Stimulated activated CD4-positive, alpha-beta T cell treated with anti-CD3 and anti-CD28 coated beads, Interleukin-1b, Interleukin-23, amount 100 ng/mL, for 1 hour (primary cell): ENCODE data around the gene ARAP1.
A peak's percentile ranks its signal among the peaks of the same experiment; 100 is the strongest.

Experiments
- DNase-seq, 2 donors: peaks; one replicate each; pipeline ENCODE4 v3.0.0-alpha.2; 2020; ENCODE audit warnings: low read depth in 2 of 2

The ARAP1 gene

DNA sequence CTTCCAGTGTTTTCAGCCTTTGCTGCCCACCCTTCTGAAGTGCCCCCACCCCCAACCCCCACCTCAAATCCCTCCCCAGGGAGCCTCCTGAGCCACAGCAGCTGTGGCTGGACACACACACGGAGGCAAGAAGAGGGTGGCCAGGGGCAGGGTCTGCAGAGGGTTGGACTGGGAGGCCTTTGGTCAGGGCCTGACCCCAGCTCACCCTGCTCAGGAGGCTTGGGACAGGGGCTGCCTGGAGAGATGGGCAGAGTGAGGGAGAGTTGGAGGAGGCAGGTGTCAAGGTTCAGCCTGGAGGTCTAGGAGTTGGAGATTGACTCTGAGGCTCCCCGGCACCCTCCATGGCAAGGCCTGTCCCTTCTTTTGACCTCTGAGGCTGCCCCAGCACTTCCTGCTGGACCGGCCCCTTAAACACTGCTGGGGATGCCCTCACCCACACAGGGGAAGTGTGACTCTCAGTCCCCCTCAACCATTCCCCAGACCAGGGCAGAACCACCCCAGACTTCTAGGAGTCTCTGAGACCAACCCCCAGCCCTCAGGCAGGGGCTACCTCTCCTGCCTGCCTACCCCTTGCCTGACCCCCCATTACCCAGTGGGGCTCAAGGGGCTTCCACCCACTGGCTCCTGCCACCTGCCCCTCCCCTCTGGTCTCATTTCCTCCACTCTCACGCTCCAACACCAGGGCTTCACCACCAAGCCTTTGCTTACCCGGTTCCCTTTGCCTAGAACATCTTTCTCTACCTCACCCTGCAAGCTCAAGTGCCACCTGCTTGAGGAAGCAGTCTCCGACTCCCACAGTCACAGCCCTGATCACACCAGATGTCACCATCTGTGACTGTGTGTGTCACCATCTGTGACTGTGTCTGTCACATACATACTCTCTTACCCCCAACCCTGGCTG lies 8.6 kb downstream of the ARAP1 start:
- no peak for DNase-seq

DNA sequence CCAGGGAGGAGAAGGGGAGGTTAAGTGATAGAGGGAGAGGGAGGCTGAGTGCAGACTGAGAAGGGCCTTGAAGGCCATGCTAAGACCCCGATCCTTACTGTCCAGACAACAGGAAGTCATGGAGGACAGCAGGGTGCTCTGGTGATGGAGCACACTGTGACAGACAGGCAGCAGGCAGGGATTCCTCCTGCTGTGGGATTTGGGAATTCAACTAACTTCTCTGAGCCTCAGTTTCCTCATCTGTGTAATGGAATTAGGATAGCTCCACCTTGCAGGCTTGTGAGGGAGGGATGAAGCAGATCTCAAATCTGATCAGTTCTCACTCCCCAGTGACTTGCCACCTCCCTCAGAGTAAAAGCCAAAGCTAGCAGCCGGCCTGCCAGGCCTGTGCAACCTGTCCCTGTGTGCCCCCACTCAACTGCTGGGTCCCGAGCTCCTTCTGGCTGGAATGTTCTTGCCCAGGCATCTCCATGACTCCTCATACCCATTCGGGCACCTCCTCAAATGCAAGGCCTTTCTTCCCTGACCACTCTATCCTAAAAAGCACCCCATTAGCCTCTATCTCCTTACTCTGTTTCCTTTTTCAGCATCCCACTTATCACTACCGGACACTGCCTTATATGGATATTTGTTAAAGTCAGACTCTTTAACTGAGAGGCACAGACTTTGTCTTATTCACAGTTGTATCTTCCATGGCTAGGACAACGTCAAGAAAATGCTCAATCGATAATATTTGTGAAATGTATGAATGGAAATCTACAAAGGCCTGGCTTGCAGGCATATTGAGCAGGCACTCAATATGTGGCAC lies 9.5 kb downstream of the ARAP1 start:
- no peak for DNase-seq

GRCh38 chr11:72741849-72742512 lies 10.2 kb downstream of the ARAP1 start:
- DNase-seq, result no peak

DNA sequence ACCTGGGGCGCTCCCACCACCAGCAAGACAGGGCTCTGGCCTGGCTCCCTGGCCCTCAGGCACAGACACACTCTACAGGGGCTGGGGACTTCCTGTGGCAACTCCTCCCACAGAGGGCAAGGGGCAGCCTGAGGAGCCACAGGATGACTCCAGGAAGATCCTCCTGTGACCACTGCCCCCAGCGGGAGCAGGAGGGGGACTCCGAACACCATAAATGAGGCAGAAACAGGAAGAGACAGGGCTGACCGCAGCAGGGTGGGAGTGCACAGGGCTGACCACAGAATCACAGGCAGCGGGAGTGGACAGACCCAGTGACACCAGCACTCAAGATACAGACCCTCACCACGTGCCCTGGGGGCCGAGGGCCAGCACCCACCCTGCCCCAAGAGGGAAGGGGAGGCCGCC lies 10.8 kb downstream of the ARAP1 start:
- no peak for DNase-seq

- no peak for DNase-seq
Measured at GRCh38 chr11:72740562-72741428, 11.4 kb downstream of the ARAP1 start.

- DNase-seq, result no peak
Measured at GRCh38 chr11:72740060-72740424, 12.2 kb downstream of the ARAP1 start.

DNA sequence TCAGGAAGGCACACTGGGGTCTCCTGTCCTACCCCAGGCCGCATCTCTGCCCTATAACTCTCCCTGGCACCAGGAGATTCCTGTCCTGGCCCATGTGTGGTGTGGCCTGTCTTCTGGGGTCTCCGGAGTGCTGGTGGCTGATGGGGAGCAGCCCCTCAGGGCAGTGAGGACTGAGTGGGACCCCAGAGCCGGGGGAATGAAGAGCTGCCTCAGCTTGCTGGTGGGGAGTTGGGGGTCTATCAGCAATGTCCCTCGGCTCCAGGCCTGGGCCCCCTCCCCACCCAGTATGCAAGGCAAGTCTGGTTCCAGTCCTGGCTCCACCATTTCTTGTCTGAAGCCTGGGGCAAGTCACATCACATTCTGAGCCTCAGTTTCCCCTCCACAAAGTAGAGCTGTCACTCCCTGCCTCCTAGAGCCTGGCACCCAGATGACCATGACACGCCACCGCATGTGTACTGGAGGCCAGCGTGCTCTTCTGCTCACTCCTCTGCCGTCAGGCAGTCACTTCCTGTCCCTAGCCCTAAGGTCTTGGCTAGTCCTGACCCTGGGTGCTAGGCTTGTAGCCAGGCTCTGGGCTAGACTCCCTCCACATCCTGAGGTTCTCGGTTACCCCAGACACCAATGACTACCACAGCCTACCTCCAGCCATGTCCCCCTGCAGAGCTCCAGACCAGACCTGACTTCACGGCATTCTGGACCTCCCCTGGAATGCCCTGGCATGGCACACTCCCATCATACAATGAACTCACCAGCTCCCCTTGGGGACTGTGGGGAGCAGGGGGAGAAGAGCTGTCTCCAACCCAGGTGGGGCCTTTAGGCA lies 12.8 kb downstream of the ARAP1 start:
- no peak for DNase-seq

DNA sequence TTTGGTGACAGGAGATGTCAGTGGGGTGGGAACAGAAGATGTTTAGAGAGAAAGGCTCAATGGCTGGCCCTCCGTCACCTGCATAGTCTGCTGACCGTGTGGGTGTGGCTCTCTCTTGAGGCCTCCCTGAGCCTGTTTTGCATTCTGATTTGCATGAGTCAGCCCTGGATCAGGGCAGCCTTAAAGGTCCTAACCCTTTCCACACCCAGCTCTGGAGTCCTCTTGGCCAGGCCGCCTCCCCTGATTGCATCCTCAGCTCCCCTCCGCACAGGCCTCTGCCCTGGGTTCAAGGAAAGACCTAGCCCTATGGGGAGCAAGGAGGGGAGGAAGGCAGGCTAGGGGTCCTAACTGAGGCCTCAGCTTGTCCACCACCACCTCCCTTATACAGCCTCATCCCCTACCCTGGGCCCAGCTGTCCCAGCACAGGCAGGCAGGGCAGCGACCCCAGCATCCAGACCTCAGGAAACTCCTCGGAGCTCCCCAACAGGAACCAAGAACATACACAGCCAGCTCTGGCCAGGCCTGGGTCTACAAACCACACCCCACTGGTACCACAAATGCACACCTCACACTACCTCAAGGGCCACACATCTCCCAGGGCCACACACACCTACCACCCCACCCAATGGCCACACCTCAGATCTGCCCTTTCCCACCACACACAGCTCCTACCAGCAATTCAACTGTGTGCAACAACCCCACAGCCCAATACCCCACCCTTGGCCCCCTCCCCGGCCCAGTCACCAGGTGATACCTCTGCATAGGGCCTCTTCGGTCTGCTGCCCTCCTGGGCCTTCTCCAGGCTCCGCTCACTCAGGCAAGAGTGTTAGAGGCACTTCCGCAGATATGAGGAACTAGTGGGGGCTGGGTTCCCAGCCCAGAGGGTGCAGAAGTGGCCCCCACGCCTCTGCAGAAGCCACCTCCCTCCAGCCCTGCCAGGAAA lies 13.7 kb downstream of the ARAP1 start:
- DNase-seq, result no peak

GRCh38 chr11:72737336-72737735 lies 14.9 kb downstream of the ARAP1 start:
- DNase-seq, result no peak

DNA sequence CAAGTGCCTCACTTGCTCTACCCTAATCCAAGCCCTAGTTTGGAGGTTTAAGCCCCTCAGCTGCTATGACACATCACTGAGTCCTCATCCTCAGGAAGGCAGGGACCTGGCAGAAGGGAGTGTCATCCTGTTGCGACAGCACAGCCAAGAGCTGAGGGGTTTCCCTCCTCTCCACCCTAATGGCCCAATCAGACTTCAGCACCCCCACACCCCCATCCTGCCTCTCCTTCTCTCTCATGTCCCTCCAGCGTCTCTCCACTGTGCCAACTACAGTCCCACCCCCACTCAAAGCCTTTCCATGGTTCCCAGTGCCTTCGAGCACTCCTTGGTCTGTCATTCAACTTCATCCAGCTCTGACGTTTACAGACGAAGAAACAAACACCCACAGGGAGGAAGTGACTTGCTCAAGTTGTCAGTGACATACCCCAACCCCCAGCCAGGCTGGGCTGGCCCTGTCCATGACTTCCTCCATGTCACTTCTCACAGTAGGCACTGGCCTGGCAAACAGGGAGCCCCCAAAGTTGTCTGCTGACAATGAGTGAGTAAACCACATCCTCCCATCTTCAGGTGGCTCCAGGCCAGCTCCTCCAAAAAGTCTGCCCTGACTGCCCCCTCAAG lies 15.6 kb downstream of the ARAP1 start:
- DNase-seq, result peak in 1 of 2 donors; percentile 17

DNA sequence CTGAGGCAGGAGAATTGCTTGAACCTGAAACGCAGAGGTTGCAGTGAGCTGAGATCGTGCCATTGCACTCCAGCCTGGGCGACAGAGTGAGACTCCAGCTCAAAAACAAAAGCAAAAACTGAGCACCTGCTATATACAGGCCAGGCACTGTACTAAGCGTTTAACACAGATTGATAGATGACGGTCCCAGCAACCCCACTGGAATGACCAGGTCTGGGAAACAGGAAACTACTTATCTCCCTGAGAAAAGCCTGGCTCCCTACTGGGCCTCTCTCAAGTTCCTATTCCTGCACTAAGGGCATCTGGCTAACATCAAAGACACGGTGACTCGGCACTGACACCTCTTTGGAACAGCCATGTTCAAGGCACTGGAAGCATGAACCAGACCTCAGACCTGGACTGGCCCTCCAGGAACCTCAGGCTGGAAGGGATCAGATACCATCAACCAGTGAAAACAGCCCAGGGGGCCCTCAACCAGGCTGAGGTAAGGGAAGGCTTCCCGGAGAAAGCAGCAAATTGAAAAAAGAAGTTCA lies 16.6 kb downstream of the ARAP1 start:
- DNase-seq, result no peak

DNA sequence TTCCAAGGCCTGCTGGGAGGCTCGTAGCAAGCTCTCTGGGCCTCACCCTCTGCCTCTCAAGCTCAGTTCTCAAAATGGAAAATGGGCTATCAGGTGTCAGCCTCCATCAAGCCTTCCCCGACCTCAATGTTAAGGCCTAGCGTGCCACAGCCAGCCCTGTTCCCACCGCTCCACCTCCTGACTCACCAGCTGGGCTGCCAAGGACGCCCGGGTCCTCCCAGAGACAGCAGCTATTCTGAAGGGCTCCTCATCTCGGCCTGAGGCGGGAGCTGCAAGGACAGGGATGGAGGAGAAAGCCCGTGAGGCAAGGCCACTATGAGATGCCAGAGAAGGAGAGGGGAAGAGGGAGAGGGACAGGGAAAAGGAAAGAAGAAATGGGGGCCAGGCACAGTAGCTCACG lies 19.9 kb downstream of the ARAP1 start:
- DNase-seq, result no peak

GRCh38 chr11:72730737-72731136 lies 21.5 kb downstream of the ARAP1 start:
- DNase-seq, result no peak

- DNase-seq, result no peak
Measured at GRCh38 chr11:72730243-72730642, 22.0 kb downstream of the ARAP1 start.

- DNase-seq, result no peak
Measured at GRCh38 chr11:72727521-72727920, 24.7 kb downstream of the ARAP1 start.

- DNase-seq, result no peak
Measured at GRCh38 chr11:72726266-72727220, 25.7 kb downstream of the ARAP1 start.

GRCh38 chr11:72725724-72726028 lies 26.5 kb downstream of the ARAP1 start:
- DNase-seq, result no peak
